HG03460 (cell line): ENCODE results near the gene ASIC2.

Experiments used
- ATAC-seq: cut with Tn5 transposase; IDR thresholded peaks from one replicate; pipeline ENCODE4 v1.9.1; 2021; ENCODE audit not compliant: unreplicated experiment

Gene ASIC2

GRCh38 chr17:33080091-33080490 is 213.0 kb downstream of the ASIC2 start:
- ATAC-seq: no peak

- no peak for ATAC-seq
These were observed 213.9 kb downstream of the ASIC2 start for GRCh38 chr17:33079201-33079600.

GRCh38 chr17:33076979-33077378 is 216.1 kb downstream of the ASIC2 start:
- no peak for ATAC-seq

- ATAC-seq: no peak
These were observed 219.7 kb downstream of the ASIC2 start for GRCh38 chr17:33073416-33073815.

GRCh38 chr17:33072421-33073161 is 220.5 kb downstream of the ASIC2 start:
- no peak for ATAC-seq

- no peak for ATAC-seq
These were observed 221.4 kb downstream of the ASIC2 start for GRCh38 chr17:33071656-33072055.

GRCh38 chr17:33057564-33057963 is 235.5 kb downstream of the ASIC2 start:
- no peak for ATAC-seq

GRCh38 chr17:33056399-33057146 is 236.5 kb downstream of the ASIC2 start:
- no peak for ATAC-seq

GRCh38 chr17:33055746-33056145 is 237.3 kb downstream of the ASIC2 start:
- no peak for ATAC-seq

- no peak for ATAC-seq
These were observed 237.9 kb downstream of the ASIC2 start for GRCh38 chr17:33055171-33055611.

- ATAC-seq: no peak
These were observed 238.7 kb downstream of the ASIC2 start for GRCh38 chr17:33054412-33054811.

- ATAC-seq: no peak
These were observed 239.4 kb downstream of the ASIC2 start for GRCh38 chr17:33053676-33054075.

GRCh38 chr17:33052856-33053255 is 240.2 kb downstream of the ASIC2 start:
- no peak for ATAC-seq

GRCh38 chr17:33050611-33051140 is 242.4 kb downstream of the ASIC2 start:
- no peak for ATAC-seq

GRCh38 chr17:33049781-33050414 is 243.2 kb downstream of the ASIC2 start:
- ATAC-seq: no peak

- ATAC-seq: no peak
These were observed 246.5 kb downstream of the ASIC2 start for GRCh38 chr17:33046361-33047255.

GRCh38 chr17:33045216-33045615 is 247.9 kb downstream of the ASIC2 start:
- no peak for ATAC-seq

- ATAC-seq: no peak
These were observed 248.3 kb downstream of the ASIC2 start for GRCh38 chr17:33044771-33045170.

GRCh38 chr17:33040461-33040860 is 252.6 kb downstream of the ASIC2 start:
- ATAC-seq: no peak

GRCh38 chr17:33039874-33040273 is 253.2 kb downstream of the ASIC2 start:
- no peak for ATAC-seq

GRCh38 chr17:33038740-33039139 is 254.4 kb downstream of the ASIC2 start:
- ATAC-seq: no peak
